Naive thymus-derived CD4-positive, alpha-beta T cell (primary cell): ENCODE results near the gene SVBP. TPM values are rescaled to one million over a fixed set of nuclear protein-coding genes. Genes with fewer than 3 reads are reported as not detected.

Experiments
- ATAC-seq: fragments of 150-1000 bp; cut with Tn5 transposase; 2 replicates; pipeline ENCODE4 v1.10.0; 2021; ENCODE audit warnings: mild to moderate bottlenecking, moderate library complexity
- CTCF ChIA-PET: fragments of 350-600 bp; sonication (Branson Sonifier 250); formaldehyde crosslinking; loops from one replicate; lab custom pipeline; 2021; ENCODE audit warnings: antibody characterized with exemption; lab: Charles Lee
- POLR2A ChIA-PET: fragments of 350-600 bp; sonication (Branson Sonifier 250); formaldehyde crosslinking; loops from one replicate; lab custom pipeline; 2021; ENCODE audit warnings: antibody characterized with exemption, inconsistent platforms; lab: Charles Lee
- DNase-seq, 9 donors: peaks; one replicate each; pipeline versions ENCODE4 v3.0.0 to v3.0.0-alpha.2; 2020 to 2022; ENCODE audit warnings: mixed read lengths in 1 of 9
- H3K27ac ChIP-seq: one replicate; pipeline ENCODE4 v1.7.0; 2013; ENCODE audit warnings: mild to moderate bottlenecking, low read depth, low read length, moderate library complexity
- H3K27me3 ChIP-seq, 2 donors: one replicate each; pipeline ENCODE4 v1.7.0; 2013; ENCODE audit warnings: low read length in 2 of 2, mild to moderate bottlenecking in 2 of 2, moderate library complexity in 2 of 2; ENCODE audit not compliant: control insufficient read depth in 2 of 2, insufficient read depth in 2 of 2
- H3K36me3 ChIP-seq, 3 experiments: 1 replicate in 2 of 3; 2 replicates in 1 of 3; pipeline ENCODE4 v1.7.0; 2013; ENCODE audit warnings: low read length in 3 of 3, mild to moderate bottlenecking in 3 of 3, moderate library complexity in 1 of 3; ENCODE audit not compliant: insufficient read depth in 3 of 3, control insufficient read depth in 2 of 3
- H3K4me1 ChIP-seq, 2 donors: one replicate each; pipeline ENCODE4 v1.7.0; 2013; ENCODE audit warnings: low read length in 2 of 2, mild to moderate bottlenecking in 2 of 2, moderate library complexity in 1 of 2; ENCODE audit not compliant: control insufficient read depth in 2 of 2, insufficient read depth in 2 of 2
- H3K4me3 ChIP-seq: 2 replicates; pipeline ENCODE4 v1.7.0; 2013; ENCODE audit warnings: mild to moderate bottlenecking, low read length
- H3K9me3 ChIP-seq, 3 experiments: 1 replicate in 2 of 3; 2 replicates in 1 of 3; pipeline ENCODE4 v1.7.0; 2013; ENCODE audit warnings: low read length in 3 of 3; ENCODE audit not compliant: control insufficient read depth in 2 of 3
- H3K27ac Mint-ChIP-seq, 9 donors: one replicate each; pipeline ENCODE4 v1.8.0; 2020 to 2022; ENCODE audit warnings: mixed read lengths in 9 of 9, mild to moderate bottlenecking in 8 of 9, moderate library complexity in 5 of 9, inconsistent platforms in 2 of 9
- H3K27me3 Mint-ChIP-seq, 5 donors: one replicate each; pipeline ENCODE4 v1.8.0; 2021 to 2022; ENCODE audit warnings: mixed read lengths in 5 of 5, mild to moderate bottlenecking in 1 of 5
- H3K36me3 Mint-ChIP-seq, 5 donors: one replicate each; pipeline ENCODE4 v1.8.0; 2020 to 2022; ENCODE audit warnings: mixed read lengths in 5 of 5, mild to moderate bottlenecking in 3 of 5, inconsistent platforms in 1 of 5
- H3K4me1 Mint-ChIP-seq, 7 donors: one replicate each; pipeline ENCODE4 v1.8.0; 2020 to 2022; ENCODE audit warnings: mixed read lengths in 7 of 7, mild to moderate bottlenecking in 3 of 7, inconsistent platforms in 1 of 7
- H3K4me3 Mint-ChIP-seq, 10 donors: one replicate each; pipeline ENCODE4 v1.8.0; 2020 to 2022; ENCODE audit warnings: mild to moderate bottlenecking in 10 of 10, mixed read lengths in 10 of 10, moderate library complexity in 6 of 10, inconsistent platforms in 2 of 10
- H3K9me3 Mint-ChIP-seq, 11 donors: one replicate each; pipeline ENCODE4 v1.8.0; 2020 to 2022; ENCODE audit warnings: mixed read lengths in 11 of 11, mild to moderate bottlenecking in 4 of 11, inconsistent platforms in 1 of 11, moderate library complexity in 1 of 11
- intact Hi-C, 2 donors: fragments of 100-400 bp; cut with micrococcal nuclease; formaldehyde crosslinking; loops; one replicate each; pipeline ENCODE4 v1.15.1; 2023
- polyA plus RNA-seq, 2 donors: library from polyadenylated mRNA; unstranded; fragments of 300-500 nt; fragmentation: Illumina TruSeq; gene quantifications; one replicate each; pipeline ENCODE4 v1.2.3, GENCODE V29; 2021
- total RNA-seq, 6 experiments: library from RNA in 5 of 6; stranded (reverse) in 5 of 6; gene quantifications; 1 replicate in 5 of 6; 2 replicates in 1 of 6; pipeline ENCODE4 v1.2.3 and lab custom pipeline; 2021 to 2026

Gene SVBP
- total and polyA plus RNA-seq, 7 experiments from 2014 or later = 12.7 to 47.2 (median 19.7) TPM

GRCh38 chr1:42801832-42802473 is 15.2 kb downstream of the SVBP start:
- DNase-seq (no peak), ATAC-seq (no peak)
- H3K4me3 ChIP-seq = no peak overlapping the region
- no peak overlapping the region for H3K27ac Mint-ChIP-seq
- peaks cover 0 to 5% (median 4%) of the 10 kb centered on the region in 7 donors for H3K4me1 Mint-ChIP-seq
- peaks cover 4 to 24% (median 11%) of the 10 kb centered on the region in 5 donors for H3K36me3 Mint-ChIP-seq
- ChIA-PET CTCF (no interaction called here), POLR2A (no interaction called here)
- no peak overlapping the region for H3K4me3 Mint-ChIP-seq
- H3K9me3 ChIP-seq = no peaks in the 10 kb centered on the region
- intact Hi-C loops = no loop called here
- H3K27me3 Mint-ChIP-seq = peaks cover 0 to 7% (median 0%) of the 10 kb centered on the region in 5 donors
- H3K27ac ChIP-seq = no peak overlapping the region
- peaks cover 0 to 7% (median 0%) of the 10 kb centered on the region in 3 experiments for H3K36me3 ChIP-seq
- peaks cover 0 to 5% (median 0%) of the 10 kb centered on the region in 11 donors for H3K9me3 Mint-ChIP-seq
- H3K27me3 ChIP-seq = no peaks in the 10 kb centered on the region
- no peaks in the 10 kb centered on the region for H3K4me1 ChIP-seq

- no peaks in the 10 kb centered on the region for H3K27me3 ChIP-seq
- no peak for DNase-seq
- H3K27ac ChIP-seq = no peak overlapping the region
- no peak for ATAC-seq
- Mint-ChIP-seq H3K9me3 (no peaks in the 10 kb centered on the region), H3K36me3 (peaks cover 0 to 4% (median 0%) of the 10 kb centered on the region in 5 donors), H3K27me3 (peaks cover 0 to 16% (median 0%) of the 10 kb centered on the region in 5 donors), H3K4me3 (no peak overlapping the region), H3K4me1 (no peaks in the 10 kb centered on the region), H3K27ac (peak overlapping the region in 1 of 9 donors; percentile 43)
- CTCF ChIA-PET = no interaction called here
- no peaks in the 10 kb centered on the region for H3K36me3 ChIP-seq
- no peaks in the 10 kb centered on the region for H3K9me3 ChIP-seq
- POLR2A ChIA-PET = no interaction called here
- H3K4me1 ChIP-seq = no peaks in the 10 kb centered on the region
- H3K4me3 ChIP-seq = no peak overlapping the region
- intact Hi-C loops = no loop called here
Measured at GRCh38 chr1:42797979-42798378, 19.2 kb downstream of the SVBP start.

- Histone ChIP-seq H3K4me1 (no peaks in the 10 kb centered on the region), H3K27ac (no peak overlapping the region), H3K27me3 (no peaks in the 10 kb centered on the region), H3K36me3 (no peaks in the 10 kb centered on the region), H3K4me3 (no peak overlapping the region), H3K9me3 (no peaks in the 10 kb centered on the region)
- peaks cover 0 to 4% (median 0%) of the 10 kb centered on the region in 5 donors for H3K36me3 Mint-ChIP-seq
- no peaks in the 10 kb centered on the region for H3K9me3 Mint-ChIP-seq
- intact Hi-C loops = no loop called here
- ATAC-seq (no peak), DNase-seq (no peak)
- H3K27me3 Mint-ChIP-seq = peaks cover 0 to 16% (median 0%) of the 10 kb centered on the region in 5 donors
- H3K4me3 Mint-ChIP-seq = no peak overlapping the region
- ChIA-PET CTCF (no interaction called here), POLR2A (no interaction called here)
- no peaks in the 10 kb centered on the region for H3K4me1 Mint-ChIP-seq
- no peak overlapping the region for H3K27ac Mint-ChIP-seq
Measured at GRCh38 chr1:42797414-42797813, 19.8 kb downstream of the SVBP start.

- ATAC-seq (no peak), DNase-seq (no peak)
- intact Hi-C loops = no loop called here
- H3K4me3 Mint-ChIP-seq = no peak overlapping the region
- no peaks in the 10 kb centered on the region for H3K4me1 Mint-ChIP-seq
- ChIA-PET CTCF (interaction anchor here (0.6 kb wide), 1 partner anchor 25 kb away, joined by 5 read pairs; no protein-coding TSS in a partner anchor), POLR2A (no interaction called here)
- Histone ChIP-seq H3K27ac (no peak overlapping the region), H3K36me3 (no peaks in the 10 kb centered on the region), H3K4me1 (no peaks in the 10 kb centered on the region), H3K27me3 (no peaks in the 10 kb centered on the region), H3K4me3 (no peak overlapping the region), H3K9me3 (no peaks in the 10 kb centered on the region)
- no peaks in the 10 kb centered on the region for H3K9me3 Mint-ChIP-seq
- peaks cover 0 to 13% (median 0%) of the 10 kb centered on the region in 5 donors for H3K27me3 Mint-ChIP-seq
- H3K36me3 Mint-ChIP-seq = no peaks in the 10 kb centered on the region
- no peak overlapping the region for H3K27ac Mint-ChIP-seq
Measured at GRCh38 chr1:42793824-42794223, 23.4 kb downstream of the SVBP start.

- H3K4me3 Mint-ChIP-seq = no peak overlapping the region
Measured at GRCh38 chr1:42788021-42788420, 29.2 kb downstream of the SVBP start.

GRCh38 chr1:42786097-42786496 is 31.1 kb downstream of the SVBP start:
- ATAC-seq = no peak
- CTCF ChIA-PET = no interaction called here
- no peaks in the 10 kb centered on the region for H3K9me3 ChIP-seq
- Mint-ChIP-seq H3K4me1 (peaks cover 12 to 28% (median 22%) of the 10 kb centered on the region in 7 donors), H3K36me3 (peaks cover 5 to 19% (median 6%) of the 10 kb centered on the region in 5 donors), H3K27me3 (no peaks in the 10 kb centered on the region), H3K27ac (peak overlapping the region in 6 of 9 donors; percentile 47 to 87 (median 72)), H3K4me3 (peak overlapping the region; percentile 85 to 92 (median 89)), H3K9me3 (no peaks in the 10 kb centered on the region)
- H3K4me3 ChIP-seq = no peak overlapping the region
- no peak for DNase-seq
- H3K36me3 ChIP-seq = peaks cover 0 to 5% (median 0%) of the 10 kb centered on the region in 3 experiments
- intact Hi-C loops = no loop called here
- H3K4me1 ChIP-seq = peaks cover 5 to 12% of the 10 kb centered on the region in 2 donors
- POLR2A ChIA-PET = interaction anchor here (2.0 kb wide), 1 partner anchor 19 kb away, joined by 7 read pairs; the partner anchor contains the start of genes C1orf50 and P3H1
- no peaks in the 10 kb centered on the region for H3K27me3 ChIP-seq
- H3K27ac ChIP-seq = no peak overlapping the region

More at GRCh38 chr1:42788021-42788420, 29.2 kb downstream of the SVBP start:
- CTCF ChIA-PET = interaction anchor here (0.7 kb wide), 1 partner anchor 1527 kb away, joined by 3 read pairs; no protein-coding TSS in a partner anchor
- Mint-ChIP-seq H3K4me1 (peaks cover 12 to 27% (median 21%) of the 10 kb centered on the region in 7 donors), H3K27ac (no peak overlapping the region), H3K27me3 (no peaks in the 10 kb centered on the region), H3K36me3 (peaks cover 0 to 15% (median 0%) of the 10 kb centered on the region in 5 donors), H3K9me3 (no peaks in the 10 kb centered on the region)
- DNase-seq (no peak), ATAC-seq (no peak)
- H3K4me1 ChIP-seq = peaks cover 5 to 12% of the 10 kb centered on the region in 2 donors
- no peak overlapping the region for H3K27ac ChIP-seq
- H3K36me3 ChIP-seq = no peaks in the 10 kb centered on the region
- H3K27me3 ChIP-seq = no peaks in the 10 kb centered on the region
- H3K4me3 ChIP-seq = no peak overlapping the region
- H3K9me3 ChIP-seq = no peaks in the 10 kb centered on the region
- POLR2A ChIA-PET = interaction anchor here (0.5 kb wide), 1 partner anchor 71 kb away, joined by 3 read pairs; no protein-coding TSS in a partner anchor
- intact Hi-C loops = no loop called here
